Keratinocyte (primary cell): ENCODE data around the gene ANO2.

Experiments
- EZH2 ChIP-seq: IDR thresholded peaks from one replicate; pipeline ENCODE4 v1.6.1; 2012; ENCODE audit warnings: inconsistent platforms, mild to moderate bottlenecking, low read length, moderate library complexity
- TF ChIP-seq, protein P1 (sequence below), 3 experiments: IDR thresholded peaks in 1 of 3; conservative IDR thresholded peaks in 1 of 3; optimal IDR thresholded peaks in 1 of 3; 2 replicates in 2 of 3; 3 replicates in 1 of 3; pipeline versions ENCODE3 to v1.5.1; 2011; ENCODE audit warnings: low read length in 3 of 3, mild to moderate bottlenecking in 3 of 3, moderate library complexity in 2 of 3, control low read depth in 1 of 3, inconsistent platforms in 1 of 3; ENCODE audit not compliant: insufficient read depth in 2 of 3; ENCODE audit errors: extremely low read depth in 1 of 3

DNA sequence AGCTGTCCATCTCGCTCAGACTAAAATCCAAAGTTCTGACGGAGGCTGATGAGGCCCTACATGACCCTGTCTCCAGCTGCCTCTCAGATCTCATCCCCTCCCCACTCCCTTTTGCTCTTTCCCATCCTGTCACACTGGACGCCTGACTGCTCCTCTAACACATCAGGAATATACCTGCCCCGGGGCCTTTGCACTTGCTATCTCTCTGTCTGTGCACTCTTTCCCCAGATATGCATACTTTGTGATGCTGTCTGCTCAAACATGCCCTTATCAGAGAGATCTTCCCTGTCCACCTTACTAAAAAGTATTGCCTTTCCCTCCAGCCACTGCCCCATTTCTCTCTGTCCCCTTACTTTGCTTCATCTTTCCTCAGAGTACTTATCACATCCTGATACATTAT is 238.8 kb downstream of the ANO2 start:
- TF ChIP-seq, protein P1, sequence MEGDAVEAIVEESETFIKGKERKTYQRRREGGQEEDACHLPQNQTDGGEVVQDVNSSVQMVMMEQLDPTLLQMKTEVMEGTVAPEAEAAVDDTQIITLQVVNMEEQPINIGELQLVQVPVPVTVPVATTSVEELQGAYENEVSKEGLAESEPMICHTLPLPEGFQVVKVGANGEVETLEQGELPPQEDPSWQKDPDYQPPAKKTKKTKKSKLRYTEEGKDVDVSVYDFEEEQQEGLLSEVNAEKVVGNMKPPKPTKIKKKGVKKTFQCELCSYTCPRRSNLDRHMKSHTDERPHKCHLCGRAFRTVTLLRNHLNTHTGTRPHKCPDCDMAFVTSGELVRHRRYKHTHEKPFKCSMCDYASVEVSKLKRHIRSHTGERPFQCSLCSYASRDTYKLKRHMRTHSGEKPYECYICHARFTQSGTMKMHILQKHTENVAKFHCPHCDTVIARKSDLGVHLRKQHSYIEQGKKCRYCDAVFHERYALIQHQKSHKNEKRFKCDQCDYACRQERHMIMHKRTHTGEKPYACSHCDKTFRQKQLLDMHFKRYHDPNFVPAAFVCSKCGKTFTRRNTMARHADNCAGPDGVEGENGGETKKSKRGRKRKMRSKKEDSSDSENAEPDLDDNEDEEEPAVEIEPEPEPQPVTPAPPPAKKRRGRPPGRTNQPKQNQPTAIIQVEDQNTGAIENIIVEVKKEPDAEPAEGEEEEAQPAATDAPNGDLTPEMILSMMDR (optimal IDR thresholded peaks at IDR 0.05 in 1 of 3, IDR thresholded peaks at IDR 0.05 in 1 of 3, conservative IDR thresholded peaks at IDR 0.05 in 1 of 3; ENCODE audit: extremely low read depth in 1 of 3, insufficient read depth in 2 of 3, low read length in 3 of 3), result no peak
- no peak for TF ChIP-seq EZH2
